Esophagus squamous epithelium (tissue), 4 donors: Measurements from ENCODE around the gene LCOR.

Source experiments
- CTCF ChIP-seq, 6 experiments: fragments of 450-650 bp in 4 of 6; fragments of 200-600 bp in 2 of 6; sonication (generic) in 2 of 6; IDR thresholded peaks; one replicate each; pipeline ENCODE4 v1.5.1; 2016 to 2019; ENCODE audit warnings: antibody characterized with exemption in 6 of 6, mild to moderate bottlenecking in 4 of 6, moderate library complexity in 4 of 6
- POLR2A ChIP-seq, 4 donors: fragments of 450-650 bp; IDR thresholded peaks; one replicate each; pipeline ENCODE4 v1.6.1; 2017; ENCODE audit warnings: antibody characterized with exemption in 4 of 4, mild to moderate bottlenecking in 4 of 4, moderate library complexity in 3 of 4

GRCh38 chr10:97032624-97033023, 200.5 kb downstream of the LCOR start:
- no peak for TF ChIP-seq CTCF (IDR thresholded peaks at IDR 0.05)
- no peak for TF ChIP-seq POLR2A (IDR thresholded peaks at IDR 0.05)
